Activated CD4-positive, alpha-beta T cell treated with anti-CD3 and anti-CD28 coated beads, Interleukin-2, Interleukin-4, amounts not matched to agents 100 ng/mL and 50 ng/mL, durations not matched to agents 16 hours and 8 hours (primary cell): ENCODE results near the gene RPL19.
A peak's percentile ranks its signal among the peaks of the same experiment; 100 is the strongest.

ENCODE experiments used
- DNase-seq: peaks from one replicate; pipeline ENCODE4 v3.0.0-alpha.2; 2020; ENCODE audit warnings: low spot score

RPL19 gene

DNA sequence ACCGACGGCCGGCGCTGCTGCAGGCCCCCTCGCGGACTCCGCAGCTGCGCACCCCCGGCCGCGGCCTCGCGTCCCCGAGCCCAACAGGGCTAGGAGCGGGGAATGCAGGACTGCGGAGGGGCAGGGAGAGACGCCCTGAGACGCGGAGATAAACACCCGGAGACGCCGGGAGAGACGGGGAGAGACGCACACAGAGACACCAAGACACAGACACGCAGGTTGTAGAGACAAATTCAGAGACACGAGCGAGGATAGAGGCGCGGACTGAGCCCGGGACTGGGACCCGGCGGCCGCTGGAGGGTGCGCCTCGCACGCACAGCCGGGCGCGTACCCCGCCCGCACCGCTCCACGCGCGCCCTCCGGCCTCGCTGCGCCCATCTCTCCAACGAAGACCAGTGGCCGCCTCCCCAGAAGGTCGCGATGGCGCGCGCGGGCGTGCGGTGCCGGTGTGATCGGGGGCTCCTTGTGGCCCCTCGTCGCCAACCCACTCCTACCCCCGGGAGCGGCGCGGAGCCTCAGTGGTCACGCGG is 24.8 kb downstream of the RPL19 start:
- DNase-seq: no peak

GRCh38 chr17:39225308-39225958 is 25.4 kb downstream of the RPL19 start, which contains the start of gene STAC2:
STAC2 (minus strand) TSS chr17:39225945; CDS start chr17:39225502, 443 bp downstream.
- DNase-seq: no peak

GRCh38 chr17:39225959-39226683 is 26.0 kb downstream of the RPL19 start:
- no peak for DNase-seq

DNA sequence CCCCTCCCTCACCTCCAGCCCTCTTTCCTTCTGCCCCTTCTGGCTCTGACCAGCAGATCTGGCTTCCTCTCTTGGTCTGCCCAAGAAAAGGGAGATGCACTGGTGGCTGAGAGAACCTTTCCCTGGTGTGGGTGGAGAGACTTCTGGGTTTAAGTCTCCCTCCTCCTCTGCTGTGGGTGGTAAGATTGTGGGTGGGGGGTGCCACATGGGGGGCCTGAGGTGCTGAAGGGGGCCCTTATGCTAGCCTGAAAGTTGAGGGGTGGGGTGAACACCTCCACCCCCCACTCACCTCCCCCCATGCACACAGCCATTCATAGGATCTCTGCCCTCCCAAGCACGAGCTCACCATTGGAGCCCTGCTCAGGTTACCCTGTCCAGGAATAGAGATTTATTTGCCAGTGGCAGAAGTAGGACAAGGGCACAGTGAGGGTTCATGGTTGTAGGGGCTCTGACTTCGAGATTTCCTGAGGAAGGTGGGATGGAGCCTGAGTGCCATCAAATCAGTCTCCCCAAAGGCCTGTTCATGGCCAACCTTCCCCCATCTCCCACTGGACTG is 27.4 kb downstream of the RPL19 start:
- no peak for DNase-seq

GRCh38 chr17:39229274-39229913 is 29.3 kb downstream of the RPL19 start:
- DNase-seq: no peak

GRCh38 chr17:39230361-39230760 is 30.3 kb downstream of the RPL19 start:
- no peak for DNase-seq

GRCh38 chr17:39231091-39231561 is 31.0 kb downstream of the RPL19 start:
- no peak for DNase-seq

DNA sequence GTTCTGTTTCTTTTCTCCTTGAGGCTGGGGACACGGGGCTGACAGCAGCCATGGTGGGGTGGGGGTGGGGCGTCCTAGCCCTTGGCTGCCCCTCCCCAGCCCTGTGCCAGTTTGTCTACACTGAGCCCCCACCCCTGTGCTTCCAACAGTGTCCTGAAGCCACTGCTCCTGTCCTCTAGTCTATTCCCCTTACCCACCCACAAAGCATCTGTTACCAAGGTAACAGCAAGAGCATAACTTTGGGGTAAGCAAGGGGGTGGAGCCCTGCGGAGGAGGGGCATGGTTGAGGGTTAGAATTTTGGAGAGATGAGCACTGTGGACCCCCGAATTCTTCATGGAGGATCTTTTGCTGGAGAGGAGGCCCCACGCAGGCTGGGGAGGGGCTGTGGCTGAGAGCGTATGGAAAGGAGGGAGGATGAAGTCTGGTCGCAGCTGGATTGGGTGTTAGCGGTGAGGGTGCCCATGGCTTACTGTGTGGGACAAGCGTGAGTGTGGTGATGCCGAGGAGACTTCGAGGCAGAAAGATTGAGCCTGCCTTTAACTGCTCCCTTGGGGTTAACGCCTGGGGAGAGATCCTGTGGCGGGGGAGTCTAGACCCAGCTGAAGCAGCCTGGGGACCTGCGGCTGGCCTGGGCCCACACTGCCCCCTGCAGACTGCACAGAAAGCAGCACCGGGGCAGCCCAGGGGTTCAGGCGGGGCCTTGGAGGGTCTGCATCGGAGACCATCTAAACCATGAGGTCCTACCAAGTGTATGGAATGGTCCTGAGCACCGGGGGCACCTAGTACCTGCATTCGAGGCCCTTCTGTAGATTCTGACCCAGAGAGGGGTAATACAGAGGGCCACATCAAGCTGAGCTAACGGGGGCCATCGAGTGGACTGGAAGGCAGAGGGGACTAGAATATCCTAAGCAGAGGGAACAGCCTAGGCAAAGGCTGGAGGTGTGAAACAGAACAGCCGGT is 31.8 kb downstream of the RPL19 start:
- DNase-seq: peak; percentile 27

GRCh38 chr17:39235555-39236449 is 35.7 kb downstream of the RPL19 start:
- peak; percentile 68 for DNase-seq

DNA sequence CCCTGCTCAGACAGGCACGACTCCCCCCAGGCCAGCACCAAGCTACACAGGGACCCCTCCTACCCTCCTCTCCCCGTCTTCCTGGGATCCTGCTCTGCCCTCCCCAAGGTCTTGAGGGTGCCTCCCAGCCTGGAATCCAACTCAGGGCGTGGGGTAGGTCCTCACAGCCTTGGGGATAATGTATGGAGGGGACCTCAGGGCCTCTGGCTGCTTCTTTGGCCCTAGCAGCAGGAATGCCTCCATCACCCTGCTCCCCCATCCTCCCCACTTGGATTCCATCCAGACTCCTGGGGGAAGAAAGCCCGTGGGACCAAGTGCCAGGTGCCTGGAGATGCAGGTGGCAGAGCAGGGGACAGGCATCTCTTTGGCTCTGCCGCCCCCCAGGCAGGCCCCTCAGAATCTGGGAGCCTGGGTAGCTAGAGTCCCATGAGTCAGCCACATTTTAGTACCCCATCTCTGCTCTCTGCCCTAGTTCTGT is 36.4 kb downstream of the RPL19 start:
- DNase-seq: no peak

DNA sequence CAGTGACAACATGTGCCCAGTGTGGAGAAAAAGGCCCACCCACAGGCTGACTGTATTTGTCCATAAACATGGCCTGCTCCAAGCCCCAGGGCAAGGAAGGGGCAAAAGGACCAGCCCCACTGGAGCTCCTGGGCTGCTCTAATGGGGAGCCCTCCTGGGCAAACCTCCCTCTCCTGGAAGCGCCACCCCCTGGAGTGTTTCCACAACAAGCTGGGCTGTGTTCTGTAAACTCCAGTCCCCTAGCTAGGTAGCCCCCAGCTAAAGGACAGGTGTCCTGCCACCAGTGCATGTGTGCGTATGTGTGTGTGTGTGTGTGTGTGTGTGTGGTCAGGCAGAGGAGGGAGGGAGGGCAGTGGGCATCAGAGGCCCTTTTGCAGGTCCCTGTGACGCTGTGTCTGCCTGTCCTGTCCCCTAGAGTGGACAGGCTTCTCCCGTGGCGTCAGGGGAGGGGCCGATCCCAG is 36.9 kb downstream of the RPL19 start:
- DNase-seq: no peak

DNA sequence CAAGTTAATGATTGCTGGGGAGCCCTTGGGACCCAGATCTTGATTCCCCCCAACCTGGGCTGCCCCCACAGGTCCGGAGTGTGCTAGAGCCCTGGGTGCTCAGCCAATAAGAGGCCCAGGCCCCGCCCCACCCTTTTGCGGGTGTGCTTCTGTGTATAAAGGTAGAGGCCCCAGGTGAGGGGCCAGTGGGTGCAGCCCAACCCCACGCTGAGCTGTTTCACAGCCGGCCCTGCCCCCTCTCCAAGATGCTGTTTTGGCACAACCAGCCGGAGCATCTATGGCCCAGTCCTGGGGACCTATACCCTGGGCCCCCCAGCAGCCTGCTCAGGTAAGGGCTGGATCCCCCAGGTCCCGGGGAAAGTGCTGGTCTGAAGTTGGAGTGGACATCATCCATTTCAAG is 37.5 kb downstream of the RPL19 start:
- DNase-seq: no peak

DNA sequence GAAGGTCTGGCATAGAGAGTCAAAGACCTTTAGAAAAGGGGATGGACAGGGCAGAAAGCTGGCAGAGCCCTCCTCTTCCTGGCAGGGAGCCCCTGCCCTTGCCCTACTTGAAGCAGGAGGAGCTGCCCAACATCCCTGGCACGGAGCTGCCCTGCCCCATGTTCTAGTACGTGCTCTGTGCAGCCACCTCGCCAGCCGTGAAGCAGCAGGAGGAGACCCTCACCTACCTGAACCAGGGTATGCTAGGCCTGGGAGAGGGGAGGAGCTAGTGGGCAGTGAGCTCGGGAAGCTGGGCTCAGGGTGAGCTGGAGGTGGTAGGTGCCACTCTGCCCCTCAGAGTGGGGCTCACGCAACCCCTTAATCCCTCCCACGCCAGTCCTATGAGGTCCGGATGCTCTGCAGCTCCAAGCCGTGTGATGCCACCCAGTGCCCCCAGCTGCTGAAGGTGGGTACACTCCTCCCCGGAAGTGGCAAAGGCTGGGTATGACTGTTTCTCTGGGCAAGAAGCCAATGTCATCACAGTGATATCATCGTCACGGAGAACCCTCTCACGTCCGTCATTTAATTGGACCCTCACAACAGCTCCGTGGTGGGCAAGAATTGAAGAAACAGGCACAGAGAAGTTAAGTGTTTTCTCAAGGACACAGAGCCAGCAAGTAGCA is 38.4 kb downstream of the RPL19 start:
- DNase-seq: peak; percentile 82

- peak; percentile 66 for DNase-seq
Measured at GRCh38 chr17:39239640-39240314, 39.7 kb downstream of the RPL19 start.

DNA sequence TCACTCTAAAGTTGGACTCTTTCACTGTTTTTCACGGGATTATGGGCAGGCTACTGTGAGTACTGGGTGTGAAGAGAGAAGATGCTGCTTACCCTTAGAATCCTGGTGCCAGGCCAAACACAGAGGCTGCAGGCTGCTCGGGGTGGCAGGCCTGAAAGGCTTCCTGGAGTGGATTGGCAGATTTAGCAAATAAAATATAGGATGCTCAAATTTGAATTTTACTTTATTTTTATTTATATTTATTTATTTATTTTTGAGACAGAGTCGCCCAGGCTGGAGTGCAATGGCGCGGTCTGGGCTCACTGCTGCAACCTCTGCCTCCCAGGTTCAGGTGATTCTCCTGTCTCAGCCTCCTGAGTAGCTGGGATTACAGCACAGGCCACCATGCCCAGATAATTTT is 40.5 kb downstream of the RPL19 start:
- no peak for DNase-seq

DNA sequence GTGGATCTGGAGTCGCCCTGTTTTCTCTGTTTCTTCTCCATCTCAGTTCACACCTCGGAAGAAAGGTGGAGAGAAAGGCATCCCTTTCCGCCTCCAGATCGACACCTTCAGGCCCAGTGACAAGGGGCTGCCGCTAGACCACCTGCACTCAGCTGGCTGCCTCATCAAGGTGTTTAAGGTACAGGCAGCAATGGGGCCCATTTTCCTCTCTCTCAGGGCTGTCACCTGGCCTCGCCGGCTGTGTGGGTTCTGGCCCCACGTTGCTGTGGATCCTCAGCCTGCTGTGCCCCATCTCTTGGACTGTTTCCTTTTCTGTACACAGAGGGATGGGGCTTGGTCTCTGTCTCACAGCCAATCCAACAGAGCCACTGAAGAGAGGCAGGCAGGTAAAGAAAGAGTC is 43.1 kb downstream of the RPL19 start:
- DNase-seq: no peak

DNA sequence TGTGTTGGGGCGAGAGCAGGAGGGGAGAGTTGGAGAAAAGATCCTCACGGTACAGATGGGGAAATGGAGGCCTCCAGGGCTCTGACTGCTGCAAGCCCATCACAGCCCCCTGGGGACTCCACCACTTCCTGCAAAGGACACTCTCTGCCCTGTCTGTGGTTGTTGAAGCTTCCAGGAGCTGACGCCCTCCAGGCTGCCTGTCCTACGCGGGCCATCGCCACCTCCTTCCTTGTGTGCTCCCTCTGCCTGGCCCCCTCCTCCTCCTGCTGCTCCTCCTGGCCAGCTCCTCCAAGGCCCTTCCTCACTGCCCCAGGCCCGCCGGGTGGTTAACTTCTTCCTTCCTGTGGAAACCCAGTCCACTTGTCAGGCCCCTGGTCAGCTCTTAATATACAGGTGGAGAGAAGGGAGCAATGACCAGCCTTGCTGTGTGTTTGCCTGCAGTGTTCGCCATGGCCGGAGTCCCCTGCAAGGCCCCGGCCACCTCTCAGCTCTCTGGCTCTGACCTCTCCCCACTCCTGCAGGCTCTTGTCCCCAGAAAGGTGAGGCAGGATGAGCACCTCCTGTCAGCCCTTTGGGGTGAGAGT is 44.0 kb downstream of the RPL19 start:
- no peak for DNase-seq
